Astrocyte (in vitro differentiated cells and primary cell): ENCODE data around the gene S1PR3. TPM values are rescaled to one million over a fixed set of nuclear protein-coding genes. Genes with fewer than 3 reads are reported as not detected.

Experiments
- DNase-seq: peaks from one replicate; pipeline ENCODE4 v3.0.0-alpha.2; 2010; ENCODE audit warnings: low read depth
- FAIRE-seq: peaks from 2 replicates; lab custom pipeline; 2011; peaks lifted over from hg19 to GRCh38; lab: Jason Lieb, UNC
- H2AFZ ChIP-seq: 2 replicates; pipeline ENCODE4 v1.6.0; 2012; ENCODE audit warnings: low read depth, low read length, inconsistent platforms
- H3K27ac ChIP-seq: 2 replicates; pipeline ENCODE4 v1.5.1; 2011; ENCODE audit warnings: low read depth, low read length, inconsistent platforms
- H3K27me3 ChIP-seq: 2 replicates; pipeline ENCODE4 v1.6.0; 2011; ENCODE audit warnings: low read length, inconsistent platforms; ENCODE audit not compliant: insufficient read depth
- H3K36me3 ChIP-seq: 2 replicates; pipeline ENCODE4 v1.5.1; 2011; ENCODE audit warnings: low read length, inconsistent platforms; ENCODE audit not compliant: insufficient read depth
- H3K4me1 ChIP-seq: 2 replicates; pipeline ENCODE4 v1.5.1; 2011; ENCODE audit warnings: low read length, inconsistent platforms; ENCODE audit not compliant: insufficient read depth
- H3K4me2 ChIP-seq: 2 replicates; pipeline ENCODE4 v1.6.0; 2012; ENCODE audit warnings: low read length, inconsistent platforms
- H3K4me3 ChIP-seq: 2 replicates; pipeline ENCODE4 v1.5.1; 2011; ENCODE audit warnings: low read depth, mild to moderate bottlenecking, low read length, inconsistent platforms; ENCODE audit not compliant: insufficient read depth
- H3K79me2 ChIP-seq: 2 replicates; pipeline ENCODE4 v1.6.0; 2012; ENCODE audit warnings: mild to moderate bottlenecking, low read length, inconsistent platforms; ENCODE audit not compliant: insufficient read depth
- H3K9ac ChIP-seq: 2 replicates; pipeline ENCODE4 v1.6.0; 2012; ENCODE audit warnings: mild to moderate bottlenecking, low read length, inconsistent platforms
- H3K9me3 ChIP-seq: 2 replicates; pipeline ENCODE4 v1.5.1; 2012; ENCODE audit warnings: low read depth, mild to moderate bottlenecking, low read length, inconsistent platforms; ENCODE audit not compliant: insufficient read depth
- H4K20me1 ChIP-seq: 2 replicates; pipeline ENCODE4 v1.6.0; 2012; ENCODE audit warnings: low read length, inconsistent platforms; ENCODE audit not compliant: insufficient read depth
- H3K27ac Mint-ChIP-seq: one replicate; pipeline ENCODE4 v1.8.0; 2021; ENCODE audit warnings: mild to moderate bottlenecking, mixed read lengths; ENCODE audit not compliant: unreplicated experiment
- H3K27me3 Mint-ChIP-seq: one replicate; pipeline ENCODE4 v1.8.0; 2021; ENCODE audit warnings: low read depth, mixed read lengths; ENCODE audit not compliant: unreplicated experiment
- H3K36me3 Mint-ChIP-seq: one replicate; pipeline ENCODE4 v1.8.0; 2021; ENCODE audit warnings: low read depth, mixed read lengths; ENCODE audit not compliant: unreplicated experiment
- H3K4me1 Mint-ChIP-seq: one replicate; pipeline ENCODE4 v1.8.0; 2021; ENCODE audit warnings: low read depth, mixed read lengths; ENCODE audit not compliant: unreplicated experiment
- H3K4me3 Mint-ChIP-seq: one replicate; pipeline ENCODE4 v1.8.0; 2021; ENCODE audit warnings: mild to moderate bottlenecking, moderate library complexity, mixed read lengths; ENCODE audit not compliant: unreplicated experiment
- H3K9me3 Mint-ChIP-seq: one replicate; pipeline ENCODE4 v1.8.0; 2021; ENCODE audit warnings: mild to moderate bottlenecking, mixed read lengths; ENCODE audit not compliant: unreplicated experiment
- CTCF ChIP-seq: IDR thresholded peaks from 2 replicates; pipeline ENCODE4 v1.5.1; 2011; ENCODE audit warnings: low read depth, mild to moderate bottlenecking, inconsistent platforms, low read length, moderate library complexity; ENCODE audit not compliant: insufficient read depth
- EZH2 ChIP-seq: IDR thresholded peaks from 2 replicates; pipeline ENCODE4 v1.6.1; 2012; ENCODE audit warnings: mild to moderate bottlenecking, low read length, inconsistent platforms; ENCODE audit not compliant: insufficient read depth
- total RNA-seq: library from RNA; stranded (reverse); gene quantifications from 2 replicates; pipeline ENCODE4 v1.2.1, GENCODE V29; 2021

Gene S1PR3
- total RNA-seq, 1 donor from 2014 or later = 24.6 TPM

- Histone ChIP-seq H3K36me3 (no peaks in the 10 kb centered on the region), H2AFZ (no peak overlapping the region), H3K4me3 (no peak overlapping the region), H3K9ac (no peak overlapping the region), H3K4me2 (no peak overlapping the region), H3K4me1 (peaks cover 8% of the 10 kb centered on the region), H3K27ac (no peak overlapping the region), H3K79me2 (no peaks in the 10 kb centered on the region), H4K20me1 (no peaks in the 10 kb centered on the region), H3K27me3 (no peaks in the 10 kb centered on the region), H3K9me3 (no peaks in the 10 kb centered on the region)
- TF ChIP-seq EZH2 = no peak
- TF ChIP-seq CTCF = no peak
- DNase-seq = no peak
- peaks cover 5% of the 10 kb centered on the region for H3K9me3 Mint-ChIP-seq
- peaks cover 10% of the 10 kb centered on the region for H3K27me3 Mint-ChIP-seq
- no peak for FAIRE-seq
- no peak overlapping the region for H3K27ac Mint-ChIP-seq
- H3K36me3 Mint-ChIP-seq = no peaks in the 10 kb centered on the region
- H3K4me3 Mint-ChIP-seq = no peak overlapping the region
- H3K4me1 Mint-ChIP-seq = peaks cover 5% of the 10 kb centered on the region
Measured at GRCh38 chr9:88985616-88986015, 5.7 kb upstream of the S1PR3 start.

- Histone ChIP-seq H3K9ac (no peak overlapping the region), H2AFZ (no peak overlapping the region), H3K36me3 (no peaks in the 10 kb centered on the region), H3K27ac (no peak overlapping the region), H3K4me2 (no peak overlapping the region), H3K4me1 (peaks cover 8% of the 10 kb centered on the region), H3K79me2 (peaks cover 2% of the 10 kb centered on the region), H3K9me3 (no peaks in the 10 kb centered on the region), H4K20me1 (peaks cover under 1% of the 10 kb centered on the region), H3K4me3 (no peak overlapping the region), H3K27me3 (no peaks in the 10 kb centered on the region)
- no peak overlapping the region for H3K4me3 Mint-ChIP-seq
- TF ChIP-seq EZH2 (no peak), CTCF (no peak)
- peaks cover 5% of the 10 kb centered on the region for H3K4me1 Mint-ChIP-seq
- H3K27ac Mint-ChIP-seq = no peak overlapping the region
- peaks cover 10% of the 10 kb centered on the region for H3K27me3 Mint-ChIP-seq
- no peaks in the 10 kb centered on the region for H3K36me3 Mint-ChIP-seq
- FAIRE-seq (no peak), DNase-seq (no peak)
- H3K9me3 Mint-ChIP-seq = peaks cover 5% of the 10 kb centered on the region
Measured at GRCh38 chr9:88986776-88987175, 4.5 kb upstream of the S1PR3 start.

GRCh38 chr9:88987661-88988060 is 3.6 kb upstream of the S1PR3 start:
- Histone ChIP-seq H3K36me3 (no peaks in the 10 kb centered on the region), H3K4me1 (peaks cover 8% of the 10 kb centered on the region), H2AFZ (no peak overlapping the region), H3K27ac (no peak overlapping the region), H3K27me3 (no peaks in the 10 kb centered on the region), H3K9me3 (no peaks in the 10 kb centered on the region), H3K9ac (no peak overlapping the region), H3K79me2 (peaks cover 11% of the 10 kb centered on the region), H3K4me3 (no peak overlapping the region), H3K4me2 (no peak overlapping the region), H4K20me1 (peaks cover 9% of the 10 kb centered on the region)
- H3K4me1 Mint-ChIP-seq = peaks cover 5% of the 10 kb centered on the region
- TF ChIP-seq CTCF (no peak), EZH2 (no peak)
- DNase-seq (no peak), FAIRE-seq (no peak)
- peaks cover 5% of the 10 kb centered on the region for H3K9me3 Mint-ChIP-seq
- no peak overlapping the region for H3K4me3 Mint-ChIP-seq
- H3K36me3 Mint-ChIP-seq = no peaks in the 10 kb centered on the region
- no peak overlapping the region for H3K27ac Mint-ChIP-seq
- H3K27me3 Mint-ChIP-seq = peaks cover 10% of the 10 kb centered on the region
